SK-N-SH (cell line): ENCODE results near the gene GUCA2B.

ENCODE experiments used
- CTCF ChIP-seq: fragments of 200-600 bp; sonication (generic); IDR thresholded peaks from 2 replicates; pipeline ENCODE4 v1.6.1; 2017; ENCODE audit warnings: antibody characterized with exemption, mild to moderate bottlenecking, moderate library complexity
- FOSL2 ChIP-seq: IDR thresholded peaks from 2 replicates; pipeline ENCODE4 v1.4.0; 2012; ENCODE audit warnings: low read depth, mild to moderate bottlenecking, moderate library complexity, borderline replicate concordance
- FOXJ3 ChIP-seq: sonication (generic); formaldehyde crosslinking; IDR thresholded peaks from 2 replicates; pipeline ENCODE4 v1.5.1; 2020; ENCODE audit warnings: mild to moderate bottlenecking, missing genetic modification reagents
- RAD21 ChIP-seq: IDR thresholded peaks from 2 replicates; pipeline ENCODE4 v1.6.1; 2012; ENCODE audit warnings: mild to moderate bottlenecking, low read length
- RFX5 ChIP-seq: IDR thresholded peaks from 2 replicates; pipeline ENCODE4 v1.6.1; 2012; ENCODE audit warnings: mild to moderate bottlenecking, improper control_type of control experiment, low read length
- SMC3 ChIP-seq: IDR thresholded peaks from 2 replicates; pipeline ENCODE4 v1.6.1; 2012; ENCODE audit warnings: low read depth, low read length, improper control_type of control experiment
- TCF12 ChIP-seq: IDR thresholded peaks from 2 replicates; pipeline ENCODE4 v1.4.0; 2012
- TF ChIP-seq, protein P1 (sequence below): IDR thresholded peaks from 2 replicates; pipeline ENCODE4 v1.4.0; 2012; ENCODE audit warnings: low read depth
- TF ChIP-seq, protein P2 (sequence below): fragments of 150-350 bp; IDR thresholded peaks from 2 replicates; pipeline ENCODE4 v1.6.1; 2016; ENCODE audit warnings: mild to moderate bottlenecking, low read depth, low read length

DNA sequence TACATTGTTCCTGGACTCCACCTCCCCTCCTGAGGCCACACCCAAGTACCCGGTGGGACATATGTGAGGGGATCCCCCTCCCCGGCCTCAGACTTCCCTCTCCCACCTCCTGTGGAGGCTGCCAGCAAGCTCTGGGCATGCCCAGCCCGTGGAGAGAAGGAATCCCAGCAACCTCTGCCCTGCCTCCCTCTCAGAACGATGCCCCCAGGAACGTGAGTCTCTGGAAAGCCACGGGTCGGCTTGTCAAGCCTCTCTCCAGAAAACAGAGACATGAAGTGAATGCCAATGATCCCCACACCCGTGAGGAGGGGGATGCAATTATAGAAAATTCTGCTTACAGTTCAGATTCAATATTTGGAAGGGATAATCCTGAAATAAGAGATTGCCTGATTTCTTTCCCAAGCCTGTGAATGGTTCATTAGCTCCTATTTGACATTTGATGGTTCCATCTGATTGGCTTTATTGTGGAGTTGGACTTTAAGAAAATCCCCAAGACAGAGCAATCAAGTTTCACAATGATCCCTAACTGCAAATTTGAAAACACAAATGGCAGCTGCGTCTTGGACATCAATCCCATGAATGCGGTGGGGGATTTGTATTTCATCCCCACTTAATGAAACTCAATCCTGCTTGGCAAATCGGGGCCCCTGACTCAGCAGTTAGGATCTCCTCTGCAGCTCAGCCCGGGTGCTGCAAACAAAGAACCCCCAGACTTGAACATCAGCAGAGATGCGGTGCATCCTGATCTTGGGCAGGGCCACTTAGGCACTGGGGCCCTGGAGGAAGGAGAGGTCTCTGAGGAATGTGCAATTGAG, 9.1 kb upstream of the GUCA2B start:
- TF ChIP-seq, protein P1, sequence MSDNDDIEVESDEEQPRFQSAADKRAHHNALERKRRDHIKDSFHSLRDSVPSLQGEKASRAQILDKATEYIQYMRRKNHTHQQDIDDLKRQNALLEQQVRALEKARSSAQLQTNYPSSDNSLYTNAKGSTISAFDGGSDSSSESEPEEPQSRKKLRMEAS = no peak
- no peak for TF ChIP-seq CTCF
- TF ChIP-seq SMC3 = no peak
- TF ChIP-seq, protein P2, sequence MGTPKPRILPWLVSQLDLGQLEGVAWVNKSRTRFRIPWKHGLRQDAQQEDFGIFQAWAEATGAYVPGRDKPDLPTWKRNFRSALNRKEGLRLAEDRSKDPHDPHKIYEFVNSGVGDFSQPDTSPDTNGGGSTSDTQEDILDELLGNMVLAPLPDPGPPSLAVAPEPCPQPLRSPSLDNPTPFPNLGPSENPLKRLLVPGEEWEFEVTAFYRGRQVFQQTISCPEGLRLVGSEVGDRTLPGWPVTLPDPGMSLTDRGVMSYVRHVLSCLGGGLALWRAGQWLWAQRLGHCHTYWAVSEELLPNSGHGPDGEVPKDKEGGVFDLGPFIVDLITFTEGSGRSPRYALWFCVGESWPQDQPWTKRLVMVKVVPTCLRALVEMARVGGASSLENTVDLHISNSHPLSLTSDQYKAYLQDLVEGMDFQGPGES = no peak
- no peak for TF ChIP-seq FOXJ3 (CRISPR knock-in tag)
- TF ChIP-seq RAD21 = no peak
- TF ChIP-seq RFX5 = no peak
- TF ChIP-seq TCF12 = no peak
- no peak for TF ChIP-seq FOSL2
